COLO829 (cell line): Measurements from ENCODE around the gene NCEH1.
"Not testable (repeated sequence)": the region's sequence is repeated elsewhere in the genome, so short reads cannot be mapped to it uniquely, and the experiment has no call there.

ENCODE experiments used
- DNase-seq: peaks from one replicate; pipeline ENCODE4 v3.0.0; 2012; ENCODE audit warnings: low spot score

Gene NCEH1

DNA sequence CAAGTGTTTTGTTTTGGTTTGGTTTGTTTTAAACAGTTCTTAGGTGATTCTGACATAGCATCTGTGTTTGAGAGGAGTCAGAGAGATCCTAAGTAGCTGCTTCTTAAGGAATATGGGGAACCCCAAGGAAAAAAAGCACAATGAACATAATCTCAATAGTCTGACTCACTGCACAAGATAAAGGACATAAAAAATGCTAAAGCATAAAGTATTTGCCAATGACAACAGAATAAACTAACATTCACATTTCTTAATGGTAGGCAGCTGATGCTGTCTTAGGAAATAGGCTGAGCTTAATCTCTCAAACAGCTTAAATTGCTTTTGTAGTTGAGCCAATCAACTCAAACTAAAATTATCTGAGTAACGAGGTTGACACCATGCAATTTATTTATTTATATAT lies 2.9 kb downstream of the NCEH1 start:
- no peak for DNase-seq

DNA sequence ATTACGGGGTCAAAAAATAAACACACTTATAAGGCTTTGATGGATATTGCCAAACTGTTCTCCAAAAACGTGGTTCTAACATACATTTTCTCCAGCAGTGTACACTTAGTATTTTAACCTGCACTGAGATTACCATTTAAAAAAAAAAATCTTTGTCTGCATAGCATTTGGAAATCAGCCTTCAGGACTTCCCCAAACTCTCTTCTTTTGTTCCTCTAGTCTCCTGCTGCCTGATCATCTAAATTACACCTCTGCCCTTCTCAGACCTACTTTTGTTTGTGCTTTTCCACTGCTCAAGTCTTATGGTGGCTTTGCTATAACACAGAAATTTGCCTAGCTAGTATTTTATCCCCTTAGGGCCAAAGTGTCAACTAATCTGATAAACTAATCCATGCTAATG lies 3.8 kb downstream of the NCEH1 start:
- no peak for DNase-seq

DNA sequence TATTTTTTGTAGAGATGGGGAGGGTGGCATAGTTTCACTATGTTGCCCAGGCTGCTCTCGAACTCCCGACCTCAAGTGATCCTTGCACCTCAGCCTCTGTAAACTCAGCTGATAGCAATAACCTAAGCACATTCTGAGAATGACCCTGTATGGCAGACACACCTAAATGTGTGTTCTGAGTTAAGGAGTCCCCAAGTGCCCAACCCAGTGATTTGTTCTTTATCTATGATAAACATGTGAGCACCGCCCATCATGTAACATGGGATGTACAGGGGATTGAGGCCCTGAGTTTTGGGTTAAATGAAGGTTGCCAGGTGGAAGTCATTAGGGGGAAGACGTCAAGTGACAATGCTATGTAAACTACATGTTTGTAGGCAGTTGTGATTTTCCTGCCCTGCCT lies 5.7 kb downstream of the NCEH1 start:
- no peak for DNase-seq

DNA sequence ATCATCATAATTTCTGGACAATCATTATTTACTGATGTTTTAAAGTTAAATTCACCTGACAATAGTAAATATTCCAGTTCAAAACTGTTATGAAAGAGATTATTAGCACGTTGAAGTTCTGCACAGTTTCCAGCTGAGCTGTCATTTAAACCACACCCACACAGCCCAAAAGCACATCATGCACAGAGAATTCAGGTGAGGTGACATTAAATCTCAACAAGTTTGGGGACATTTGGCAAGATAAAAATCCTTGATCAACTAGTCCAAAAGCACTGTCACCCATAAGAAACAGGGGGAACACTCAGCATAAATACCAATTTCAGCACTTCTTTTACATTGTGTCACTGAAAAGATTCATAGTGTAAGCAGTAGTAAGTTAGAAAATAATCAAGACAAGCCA lies 6.9 kb downstream of the NCEH1 start:
- DNase-seq, result no peak

DNA sequence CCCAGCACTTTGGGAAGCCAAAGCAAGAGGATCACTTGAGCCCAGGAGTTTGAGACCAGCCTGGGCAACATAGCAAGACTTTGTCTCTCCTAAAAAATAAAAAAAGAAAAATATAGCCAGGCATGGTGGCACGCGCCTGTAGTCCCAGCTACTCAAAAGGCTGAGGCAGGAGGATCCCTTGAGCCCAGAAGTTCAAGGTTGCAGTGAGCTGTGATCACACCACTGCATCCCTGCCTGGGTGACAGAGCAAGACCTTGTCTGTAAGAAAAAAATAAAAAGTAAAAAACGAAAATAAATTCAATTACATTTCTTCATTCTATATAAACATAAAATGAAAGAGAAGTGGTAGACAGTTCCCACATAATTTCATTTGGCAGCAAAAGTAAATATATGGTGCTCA lies 8.1 kb downstream of the NCEH1 start:
- DNase-seq, result not testable (repeated sequence)

DNA sequence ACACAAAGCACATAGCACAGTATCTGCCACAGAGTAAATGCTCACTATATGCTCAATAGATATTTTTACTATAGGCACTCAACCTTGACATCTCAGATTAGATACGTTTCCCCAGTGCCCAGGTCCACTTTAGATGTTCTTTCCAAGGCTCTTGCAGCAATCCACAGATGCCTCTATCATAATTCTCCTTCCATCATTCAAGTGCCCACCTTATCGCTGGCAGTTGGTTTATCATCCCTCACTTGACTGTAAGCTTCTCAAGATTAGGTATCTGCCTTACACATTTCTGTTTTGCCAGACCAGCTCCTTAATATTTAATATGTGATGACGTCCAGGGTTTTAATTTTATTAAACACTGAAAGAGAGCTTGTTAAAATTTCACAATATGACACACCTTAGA lies 8.6 kb downstream of the NCEH1 start:
- no peak for DNase-seq

DNA sequence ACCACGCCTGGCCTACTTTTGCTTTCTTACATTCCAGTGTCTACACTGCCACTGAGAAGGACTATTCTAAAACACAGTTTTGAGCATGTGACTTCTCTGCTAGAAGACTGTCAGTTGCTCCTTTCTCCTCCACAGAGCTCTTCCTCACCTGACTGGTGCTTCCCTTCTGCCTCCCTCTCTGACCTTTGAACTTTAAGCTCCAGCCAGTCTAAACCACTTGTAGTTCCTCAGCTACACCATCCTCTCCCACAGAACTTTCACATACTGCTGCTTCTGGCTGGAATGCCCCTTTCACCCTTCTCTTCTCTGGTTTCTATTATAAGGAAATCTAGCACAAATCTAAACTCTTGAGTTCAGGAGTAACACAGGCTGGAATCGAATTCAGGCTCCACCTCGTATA lies 9.1 kb downstream of the NCEH1 start:
- no peak for DNase-seq

DNA sequence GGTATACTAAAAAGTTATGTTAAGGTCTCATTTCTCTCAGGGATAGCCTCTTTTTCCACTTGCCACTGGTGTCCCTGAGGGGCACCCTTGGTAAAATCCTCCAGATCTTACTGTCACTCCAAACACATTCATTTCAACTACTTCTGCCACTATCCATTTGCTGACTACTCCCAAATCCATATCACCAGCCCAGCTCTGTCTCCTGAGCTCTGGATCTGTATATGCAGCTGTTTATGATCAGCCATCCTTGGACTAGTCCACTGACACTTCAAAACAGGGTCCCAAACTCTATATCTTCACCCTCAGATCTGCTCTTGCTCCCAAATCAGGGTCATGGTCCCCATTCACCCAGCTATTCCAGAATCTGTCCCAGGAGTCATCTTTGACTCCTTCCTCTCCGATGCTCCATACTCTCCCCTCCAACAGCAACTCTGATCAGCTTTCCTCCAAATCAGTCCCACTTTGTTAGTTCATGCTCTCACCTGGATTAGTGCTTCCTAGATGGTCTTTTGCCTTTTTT lies 9.9 kb downstream of the NCEH1 start:
- DNase-seq, result no peak

DNA sequence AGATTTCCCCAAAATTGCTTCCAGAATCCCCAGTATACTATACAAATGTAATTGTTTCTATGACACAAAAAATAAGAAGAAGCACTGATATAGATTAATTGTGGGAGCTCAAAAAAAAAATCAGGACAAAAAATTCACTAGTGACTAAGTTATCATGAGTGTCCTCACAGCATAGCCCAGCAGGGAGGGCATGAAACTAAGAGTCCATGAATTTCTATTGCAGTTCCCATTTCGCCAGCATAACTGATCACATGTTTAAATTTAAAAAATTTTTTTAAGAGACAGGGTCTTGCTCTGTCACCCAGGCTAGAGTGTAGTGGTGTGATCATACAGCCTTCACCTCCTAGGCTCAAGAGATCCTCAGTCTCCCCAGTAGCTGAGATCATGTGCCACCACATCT lies 10.6 kb downstream of the NCEH1 start:
- no peak for DNase-seq

DNA sequence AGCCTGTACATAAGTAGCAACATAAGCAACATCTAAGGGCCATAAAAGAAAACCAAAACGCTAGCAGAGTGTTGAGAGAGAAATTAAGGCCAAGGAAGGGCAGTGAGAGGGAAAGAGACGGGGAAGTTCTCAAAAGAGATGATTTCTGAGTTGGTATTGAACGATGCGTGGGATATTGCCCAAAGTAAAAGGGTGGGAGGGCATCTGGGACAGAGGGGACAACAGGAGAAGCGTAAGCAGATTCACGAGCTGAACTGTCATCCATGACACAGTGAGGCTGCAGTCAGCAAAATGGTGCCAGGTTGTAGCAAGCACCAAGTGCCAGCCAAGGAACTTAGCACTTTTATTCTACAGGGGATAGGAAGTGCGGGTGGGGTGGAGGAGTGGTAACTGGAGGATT lies 11.8 kb downstream of the NCEH1 start:
- no peak for DNase-seq

DNA sequence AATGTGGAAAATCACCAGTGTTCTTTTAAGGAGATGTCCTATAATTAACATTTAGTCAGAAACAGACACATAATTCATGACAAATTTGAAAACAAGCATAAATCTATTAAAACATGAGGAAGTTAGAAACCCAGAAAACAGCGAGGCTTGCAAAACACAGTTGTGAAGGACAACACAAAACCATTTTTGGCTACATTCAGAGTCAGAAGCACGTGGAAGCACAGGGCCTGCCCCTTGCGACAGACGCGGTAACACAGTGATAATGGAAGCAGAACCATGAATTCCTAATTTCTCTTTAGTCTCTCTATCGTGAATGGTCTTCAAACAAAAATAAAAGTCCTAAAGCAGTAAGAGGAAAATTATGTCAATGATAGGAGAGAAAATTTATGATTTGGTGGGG lies 12.2 kb downstream of the NCEH1 start:
- no peak for DNase-seq

DNA sequence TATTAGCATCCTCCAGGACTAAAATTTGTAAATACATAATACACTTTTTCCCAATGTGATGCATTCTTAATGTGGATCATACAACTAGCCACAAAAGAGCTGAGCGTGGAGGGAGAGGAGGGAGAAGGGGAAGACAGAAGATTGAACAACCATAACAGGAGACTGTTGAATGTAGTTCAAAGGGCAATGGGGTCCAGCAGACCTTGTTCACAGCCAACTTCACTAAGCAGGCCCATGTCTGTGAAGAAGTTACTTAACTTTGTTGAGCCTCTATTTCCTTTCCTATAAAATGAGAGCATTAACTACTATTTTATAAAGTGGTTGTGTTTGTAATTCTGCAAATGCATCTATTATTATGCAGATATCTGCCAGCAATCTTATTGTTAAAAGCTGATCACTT lies 13.3 kb downstream of the NCEH1 start:
- no peak for DNase-seq

DNA sequence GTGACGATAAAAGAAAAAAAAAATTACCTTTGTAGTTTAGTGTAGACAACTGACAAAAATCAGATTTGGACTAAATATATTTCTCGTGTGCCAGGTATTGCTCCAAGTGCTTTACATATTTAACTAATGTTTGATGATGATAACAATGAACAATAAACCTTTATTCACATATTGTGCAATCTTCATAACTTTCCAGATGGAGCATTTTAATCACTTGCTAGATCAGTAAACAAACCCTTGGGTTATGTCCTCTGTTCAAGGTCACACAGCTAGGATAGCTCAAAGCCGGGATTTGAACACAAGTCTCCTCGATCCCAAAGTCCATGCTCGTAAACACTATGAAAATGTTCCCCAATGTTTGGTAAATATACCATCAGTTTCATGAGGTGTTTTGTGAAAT lies 14.5 kb downstream of the NCEH1 start:
- no peak for DNase-seq

DNA sequence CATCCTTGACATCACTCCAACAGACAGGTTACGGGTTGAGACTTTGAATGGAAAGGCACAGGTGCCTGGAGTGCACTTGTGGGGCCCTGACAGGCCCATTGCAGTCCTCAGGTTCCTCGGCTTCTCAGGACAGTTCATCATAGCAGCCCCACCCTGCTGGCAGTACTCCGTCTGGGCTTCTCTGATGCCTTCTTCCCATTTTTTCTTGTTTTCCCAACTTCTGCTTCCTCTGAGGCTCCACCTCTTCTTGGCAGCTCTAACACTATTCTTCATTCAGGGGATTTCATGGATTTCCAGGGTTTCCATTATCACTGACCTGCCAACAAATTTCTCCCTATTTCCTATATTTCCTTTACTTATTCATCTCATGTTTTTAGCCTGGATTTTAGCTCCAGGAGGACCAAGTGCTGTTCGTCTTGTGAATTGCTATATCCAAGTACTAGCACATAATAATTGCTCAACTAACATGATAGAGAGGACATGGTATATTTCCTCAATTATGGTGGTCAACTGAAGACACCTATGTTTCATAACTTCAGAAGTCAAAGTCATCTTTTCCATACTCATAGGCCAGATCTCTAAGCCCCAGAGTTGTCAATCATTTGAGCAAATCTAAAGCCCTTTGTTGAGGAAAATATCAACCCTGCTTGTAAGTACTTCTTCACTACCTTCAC lies 16.2 kb downstream of the NCEH1 start:
- no peak for DNase-seq

DNA sequence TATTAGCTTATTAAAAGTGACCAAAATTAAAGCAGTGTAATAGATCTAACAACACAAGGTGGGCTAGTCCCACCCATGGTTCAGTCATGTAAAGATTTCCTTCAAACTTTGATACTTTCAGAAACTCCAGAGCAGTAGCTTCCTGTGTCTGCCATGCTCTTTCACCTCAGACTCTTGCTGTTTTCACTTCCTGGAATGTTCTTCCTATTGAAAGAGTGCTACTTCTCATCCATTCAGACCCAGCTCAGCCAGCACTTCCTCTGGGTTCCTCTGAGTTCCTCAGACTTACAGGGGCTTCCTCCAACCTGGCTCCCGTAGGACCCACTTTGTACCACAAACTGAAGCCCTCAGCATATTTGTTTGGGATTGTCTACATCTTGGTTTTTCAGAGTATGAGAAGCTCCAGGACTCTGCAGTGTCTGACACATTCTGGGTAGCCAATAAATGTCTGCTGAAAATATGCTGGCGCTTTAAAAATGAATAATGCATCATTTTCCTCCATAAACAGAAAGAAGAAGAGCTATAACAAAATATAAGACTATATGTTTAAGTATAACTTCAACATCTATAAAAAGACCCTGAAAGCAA lies 18.0 kb downstream of the NCEH1 start:
- no peak for DNase-seq

DNA sequence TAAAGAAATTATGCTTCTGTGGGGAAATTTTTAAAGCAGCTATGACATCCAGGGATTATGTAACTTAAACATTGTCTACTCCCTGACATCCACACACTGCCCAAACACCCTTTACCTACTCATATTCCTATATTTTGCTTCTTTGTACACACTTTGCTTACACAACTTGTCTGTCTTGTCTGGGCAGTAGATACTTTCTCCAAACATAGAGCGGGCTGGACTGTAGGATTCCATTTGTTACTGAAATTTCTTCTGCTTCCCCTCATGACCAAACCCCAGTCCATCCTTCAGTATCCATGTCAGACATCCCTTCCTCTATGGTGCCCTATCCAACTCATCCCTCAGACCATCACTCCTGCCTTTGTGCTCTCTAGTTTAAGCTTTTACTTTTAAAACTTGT lies 19.9 kb downstream of the NCEH1 start:
- no peak for DNase-seq

DNA sequence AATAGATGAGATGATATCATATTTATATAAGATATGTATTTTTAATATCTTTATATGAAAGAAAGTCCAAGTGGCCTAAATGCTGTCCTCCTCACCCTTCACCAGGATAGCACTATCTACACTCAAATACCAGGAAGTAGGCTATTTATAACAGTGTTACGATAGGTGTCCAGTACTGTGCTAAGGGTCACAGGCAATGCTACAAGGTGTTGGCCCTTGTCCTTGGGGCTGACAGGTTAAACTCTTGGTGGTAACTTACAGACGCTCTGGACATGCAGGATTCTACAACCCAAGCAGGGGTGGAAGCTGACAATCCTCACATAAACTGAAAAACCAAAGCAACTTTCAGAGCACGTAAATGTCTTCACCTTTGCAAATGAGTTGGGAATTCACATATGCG lies 22.3 kb downstream of the NCEH1 start:
- DNase-seq, result no peak

DNA sequence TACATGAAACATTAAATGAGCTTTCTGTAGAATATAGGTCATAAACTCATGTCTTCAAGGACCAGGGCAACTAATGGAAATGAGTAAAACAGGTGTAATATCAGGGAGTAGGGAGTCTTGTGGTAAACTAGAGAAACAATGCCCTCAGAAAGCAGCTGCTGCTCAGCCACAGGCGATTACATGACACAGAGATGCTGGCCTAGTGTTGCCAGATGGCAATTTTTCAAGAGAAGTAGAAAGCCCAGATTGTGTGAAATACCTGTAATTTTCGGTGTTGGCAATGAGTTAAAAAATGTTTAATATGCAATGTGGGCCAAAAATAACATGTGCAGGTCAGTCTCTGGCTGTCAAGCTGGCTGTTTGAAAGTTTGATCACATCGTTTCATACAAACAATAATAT lies 23.4 kb downstream of the NCEH1 start:
- DNase-seq, result no peak

DNA sequence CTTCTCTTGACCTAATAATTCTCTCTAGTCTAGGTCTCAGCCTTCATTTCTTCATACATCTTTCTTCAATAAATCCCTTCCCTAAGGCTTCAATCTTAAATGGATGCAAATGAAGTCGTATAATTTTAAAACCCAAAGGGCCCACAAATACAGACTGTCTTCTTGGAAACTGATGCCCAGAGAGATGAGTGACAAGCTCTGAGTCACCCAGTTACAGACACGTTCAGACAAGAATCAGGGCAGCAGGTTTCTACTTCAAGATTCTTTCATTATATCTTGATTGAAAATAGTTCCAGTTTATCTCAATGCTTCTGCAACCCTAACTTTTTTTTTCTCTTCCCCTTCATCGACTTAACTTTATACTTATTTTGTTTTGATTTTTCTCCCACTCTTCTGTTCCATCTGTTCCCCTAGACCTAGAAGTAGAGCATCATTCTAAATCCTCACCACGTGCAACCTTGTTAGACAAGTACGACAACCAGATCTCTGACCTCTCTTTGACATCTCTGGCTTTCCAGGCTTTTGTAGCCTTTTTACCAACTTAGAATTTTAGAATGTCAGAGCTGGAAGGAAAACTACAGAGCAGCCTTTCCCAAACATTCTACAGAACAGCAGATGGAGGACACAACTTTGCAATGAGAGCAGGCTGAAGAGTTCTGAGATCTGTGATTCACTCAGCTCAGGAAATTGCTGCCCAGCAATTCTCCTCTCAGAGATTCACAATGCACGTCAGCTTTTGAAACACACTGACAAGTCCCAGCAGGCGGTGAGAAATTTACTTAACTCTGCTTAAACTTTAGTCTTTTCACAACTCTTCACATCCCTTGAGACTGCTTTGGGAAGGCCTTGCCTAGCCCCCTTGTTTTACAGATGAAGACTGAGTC lies 25.3 kb downstream of the NCEH1 start:
- no peak for DNase-seq

DNA sequence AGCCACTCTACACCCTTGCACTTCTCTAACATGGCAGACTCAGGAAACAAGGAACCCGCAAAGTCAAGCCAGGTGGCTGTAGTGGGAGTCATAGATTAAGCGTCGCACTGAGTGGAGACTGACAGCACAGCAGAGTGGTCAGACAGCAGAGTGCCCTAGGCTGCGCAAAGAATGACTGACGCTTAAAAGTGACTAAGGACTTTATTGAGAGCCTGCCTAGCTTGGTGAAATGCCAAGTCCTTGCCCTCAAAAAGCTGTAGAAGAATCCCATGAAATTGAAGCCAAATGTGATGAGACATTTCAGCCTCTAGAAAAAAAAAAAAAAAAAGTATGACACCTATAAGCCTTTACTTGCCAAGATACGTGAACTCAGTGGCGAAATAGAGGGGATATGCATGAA lies 30.2 kb downstream of the NCEH1 start:
- no peak for DNase-seq

DNA sequence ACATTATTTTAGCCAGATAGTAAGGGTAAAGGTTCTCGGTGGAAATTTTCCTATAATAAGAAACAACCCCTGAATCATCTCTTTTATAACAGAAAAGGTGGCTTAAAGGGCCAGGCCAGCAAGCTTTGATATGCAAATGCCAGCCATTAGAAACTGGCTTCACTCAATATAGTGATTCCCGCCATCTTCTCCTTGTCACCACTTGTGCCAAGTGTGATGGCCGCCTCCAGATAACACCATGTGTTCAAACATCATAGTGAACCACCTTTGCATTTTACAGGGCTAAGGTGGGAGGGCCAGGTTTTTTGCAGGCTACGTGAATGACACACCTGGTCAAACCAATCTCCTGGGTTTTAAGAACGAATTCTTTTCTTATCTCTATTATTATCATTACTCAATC lies 31.3 kb downstream of the NCEH1 start:
- no peak for DNase-seq

DNA sequence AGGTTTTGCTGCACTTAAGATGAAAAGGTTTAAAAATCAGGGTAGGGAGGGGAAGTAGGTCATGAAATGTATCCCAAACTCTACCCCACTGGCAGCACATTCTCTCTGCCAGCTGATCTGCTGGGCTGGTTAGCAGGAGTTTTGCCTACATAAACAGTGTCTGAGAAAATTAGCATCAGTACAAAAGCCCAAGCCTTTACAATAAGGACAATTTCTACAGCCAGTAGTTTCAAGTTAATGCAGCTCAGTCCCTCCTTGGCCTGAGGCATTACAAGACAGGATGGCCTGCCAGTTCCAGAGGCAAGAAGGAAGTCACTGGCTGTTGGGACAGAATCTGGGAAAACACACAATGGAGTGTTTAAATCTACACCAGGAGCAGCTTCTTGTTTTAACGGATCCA lies 32.8 kb downstream of the NCEH1 start:
- DNase-seq, result no peak
